GM20000 (cell line): ENCODE results near the gene ARHGEF39.
A peak's percentile ranks its signal among the peaks of the same experiment; 100 is the strongest.
"Not testable (repeated sequence)": the region's sequence is repeated elsewhere in the genome, so short reads cannot be mapped to it uniquely, and the experiment has no call there.

Source experiments
- DNase-seq: peaks from one replicate; pipeline ENCODE4 v3.0.0; 2012; ENCODE audit warnings: low spot score
- TF ChIP-seq, protein P1 (sequence below): IDR thresholded peaks from 2 replicates; pipeline ENCODE4 v1.5.1; 2012; ENCODE audit warnings: mild to moderate bottlenecking, control low read depth; ENCODE audit errors: extremely low read depth, missing control alignments

The ARHGEF39 gene

DNA sequence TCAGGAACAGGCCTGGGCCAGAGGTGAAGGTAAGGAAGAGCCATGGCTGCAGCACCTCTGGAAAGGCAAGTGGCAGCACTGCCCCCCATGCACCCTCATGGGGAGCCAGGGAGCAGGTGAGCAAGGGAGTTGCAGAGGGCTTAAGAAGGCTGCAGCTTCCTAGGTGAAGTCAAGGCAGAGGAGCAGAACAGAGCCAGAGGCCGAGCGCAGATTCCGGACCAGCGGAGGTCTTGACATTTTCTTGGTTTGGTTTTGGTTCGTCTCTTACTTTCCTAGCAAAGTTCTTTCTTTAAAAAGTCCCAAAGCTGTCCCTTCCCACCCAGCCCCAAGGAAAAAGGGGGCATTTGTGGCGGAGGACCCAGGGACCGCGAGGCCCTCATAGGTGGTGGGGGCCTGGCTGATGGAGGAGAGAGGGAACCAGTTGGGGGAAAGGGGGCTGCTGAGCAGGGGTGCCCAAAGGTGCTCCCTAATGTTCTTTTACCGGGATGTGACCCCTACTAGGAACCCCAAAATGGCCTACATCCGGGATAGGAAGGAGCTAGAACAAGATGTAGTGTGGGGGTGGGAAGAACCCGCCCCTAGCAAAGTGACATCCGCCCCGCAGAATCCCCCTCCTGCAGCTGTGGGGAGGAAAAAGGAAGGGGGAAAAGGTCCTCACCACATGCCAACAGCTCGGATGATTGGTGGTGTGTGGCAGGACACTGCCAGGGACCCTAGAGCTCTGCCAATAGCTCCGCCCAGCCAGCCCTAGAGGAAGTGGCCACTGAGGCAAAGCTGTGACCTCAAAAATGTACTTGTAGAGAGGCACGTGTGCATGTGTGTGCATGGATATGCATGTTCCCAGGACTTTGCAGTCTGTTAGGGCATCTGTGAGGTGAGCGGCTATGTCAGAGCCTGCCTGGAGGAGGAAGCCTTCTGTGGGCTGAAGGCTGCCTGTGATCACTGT lies 45.9 kb downstream of the ARHGEF39 start:
- DNase-seq = peak; percentile 72
- TF ChIP-seq, protein P1, sequence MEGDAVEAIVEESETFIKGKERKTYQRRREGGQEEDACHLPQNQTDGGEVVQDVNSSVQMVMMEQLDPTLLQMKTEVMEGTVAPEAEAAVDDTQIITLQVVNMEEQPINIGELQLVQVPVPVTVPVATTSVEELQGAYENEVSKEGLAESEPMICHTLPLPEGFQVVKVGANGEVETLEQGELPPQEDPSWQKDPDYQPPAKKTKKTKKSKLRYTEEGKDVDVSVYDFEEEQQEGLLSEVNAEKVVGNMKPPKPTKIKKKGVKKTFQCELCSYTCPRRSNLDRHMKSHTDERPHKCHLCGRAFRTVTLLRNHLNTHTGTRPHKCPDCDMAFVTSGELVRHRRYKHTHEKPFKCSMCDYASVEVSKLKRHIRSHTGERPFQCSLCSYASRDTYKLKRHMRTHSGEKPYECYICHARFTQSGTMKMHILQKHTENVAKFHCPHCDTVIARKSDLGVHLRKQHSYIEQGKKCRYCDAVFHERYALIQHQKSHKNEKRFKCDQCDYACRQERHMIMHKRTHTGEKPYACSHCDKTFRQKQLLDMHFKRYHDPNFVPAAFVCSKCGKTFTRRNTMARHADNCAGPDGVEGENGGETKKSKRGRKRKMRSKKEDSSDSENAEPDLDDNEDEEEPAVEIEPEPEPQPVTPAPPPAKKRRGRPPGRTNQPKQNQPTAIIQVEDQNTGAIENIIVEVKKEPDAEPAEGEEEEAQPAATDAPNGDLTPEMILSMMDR = no peak

DNA sequence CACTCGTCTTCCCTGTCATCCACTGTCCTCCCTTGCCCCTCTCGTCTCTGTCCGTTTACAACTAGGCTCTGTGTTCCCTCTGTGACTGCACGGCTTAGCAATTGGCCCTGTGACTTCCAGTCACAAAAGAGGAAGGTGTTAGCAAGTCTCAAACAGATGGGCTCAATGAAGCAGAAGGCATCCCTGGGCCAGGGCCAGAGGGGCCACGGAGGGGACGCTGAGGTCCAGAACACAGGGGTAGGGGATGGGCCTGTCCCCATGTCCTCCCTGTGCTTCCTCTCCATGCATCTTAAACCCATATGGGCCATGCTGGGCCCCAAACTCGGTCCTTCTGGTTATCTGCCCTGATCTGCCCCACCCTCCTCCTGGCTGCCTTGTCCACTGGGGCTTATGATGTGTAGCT lies 46.7 kb downstream of the ARHGEF39 start, which contains the start of gene CD72:
CD72 (minus strand) TSS at position 89 of the 403 bp plus-strand sequence. CDS start 110 bp downstream, outside the sequence.
- TF ChIP-seq, protein P1 = no peak
- peak; percentile 59 for DNase-seq

DNA sequence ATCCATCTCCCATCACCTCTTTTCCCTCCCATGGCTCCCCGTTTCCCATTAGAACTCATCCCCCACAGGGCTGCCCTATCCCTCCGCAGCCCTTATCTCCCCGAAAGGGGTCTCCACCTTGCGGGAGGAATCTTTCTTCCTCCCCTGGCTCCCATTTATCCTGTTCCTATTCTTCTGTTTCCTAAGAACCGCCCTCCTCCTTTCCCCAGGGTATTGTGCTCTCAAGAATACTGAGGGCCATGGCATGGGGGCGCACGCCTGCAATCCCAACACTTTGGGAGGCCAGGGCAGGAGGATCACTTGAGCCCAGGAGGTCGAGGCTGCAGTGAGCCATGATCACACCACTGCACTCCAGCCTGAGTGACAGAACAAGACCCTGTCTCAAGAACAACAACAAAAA lies 47.4 kb downstream of the ARHGEF39 start:
- TF ChIP-seq, protein P1 = no peak
- DNase-seq = no peak

DNA sequence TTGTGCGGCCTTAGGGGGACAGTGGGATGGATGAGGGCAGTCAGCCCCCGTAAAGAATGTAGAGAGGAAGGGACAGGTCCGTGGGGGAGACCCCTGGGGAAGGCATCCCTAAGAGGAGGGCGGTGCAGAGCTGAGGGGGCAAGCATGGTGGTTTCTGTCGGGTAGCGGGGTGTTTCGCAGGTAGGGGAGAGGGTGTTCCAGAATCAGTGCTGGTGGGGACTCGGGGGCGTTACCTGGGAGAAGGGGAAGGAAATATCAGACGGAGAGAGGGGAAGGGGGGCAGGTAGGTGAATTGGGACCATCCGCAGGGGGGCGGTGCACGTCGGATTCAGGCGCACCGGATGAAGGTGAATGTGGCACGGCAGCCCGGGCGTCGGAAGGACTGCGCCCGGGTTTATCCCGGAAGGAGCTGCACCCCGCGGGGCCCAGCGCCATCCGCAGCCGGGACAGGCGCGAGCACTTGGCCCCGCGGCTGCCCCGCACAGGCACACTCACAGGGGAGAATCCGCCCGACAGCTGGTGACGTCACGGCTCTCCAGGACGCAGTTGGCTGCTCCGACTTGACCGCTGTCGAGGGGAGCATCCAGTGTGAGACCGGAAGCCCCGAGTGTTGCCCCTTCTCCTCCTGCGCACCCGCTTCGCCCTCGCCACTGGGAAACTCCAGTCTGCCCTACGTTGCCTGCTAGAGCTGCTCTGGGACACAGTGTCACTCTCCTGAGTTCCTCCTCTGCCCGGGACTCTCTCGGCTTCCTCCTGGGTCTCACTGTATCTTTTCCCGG lies 48.1 kb downstream of the ARHGEF39 start:
- peak; percentile 84 for DNase-seq
- TF ChIP-seq, protein P1 = no peak

DNA sequence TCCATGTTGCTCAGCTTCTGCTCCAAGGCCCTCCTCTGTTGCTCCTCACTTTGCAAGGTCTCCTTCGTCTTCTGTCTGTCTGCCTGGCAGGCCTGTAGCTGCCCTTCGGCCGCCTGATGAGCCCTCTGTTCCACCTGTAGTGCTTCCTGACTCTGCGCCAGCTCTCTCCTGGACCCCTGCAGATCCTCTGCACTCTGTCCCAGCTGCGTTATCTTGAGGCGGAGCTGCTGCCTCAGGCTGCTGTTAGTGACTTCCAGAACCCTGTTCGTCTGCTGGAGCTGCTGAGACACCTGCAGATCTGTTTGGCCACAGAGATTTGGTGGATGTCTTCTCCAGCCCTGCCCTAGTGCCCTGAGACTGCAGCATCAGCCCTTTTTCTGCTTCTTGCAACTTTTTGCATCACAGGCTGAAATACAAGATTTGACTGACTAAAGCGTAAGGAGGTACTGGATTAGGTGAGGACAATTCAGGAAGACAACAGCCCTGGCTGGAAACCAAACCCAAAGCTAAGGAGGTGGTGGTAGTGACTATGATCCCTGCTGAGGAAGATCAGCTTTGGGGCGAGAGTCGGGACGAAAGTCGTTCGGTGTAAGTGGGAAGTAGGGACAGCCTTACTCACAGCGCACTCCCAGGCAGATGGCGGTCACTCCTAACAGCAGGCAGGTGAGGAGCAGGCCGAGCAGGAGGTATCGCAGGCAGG lies 48.9 kb downstream of the ARHGEF39 start:
- DNase-seq = no peak
- TF ChIP-seq, protein P1 = no peak

DNA sequence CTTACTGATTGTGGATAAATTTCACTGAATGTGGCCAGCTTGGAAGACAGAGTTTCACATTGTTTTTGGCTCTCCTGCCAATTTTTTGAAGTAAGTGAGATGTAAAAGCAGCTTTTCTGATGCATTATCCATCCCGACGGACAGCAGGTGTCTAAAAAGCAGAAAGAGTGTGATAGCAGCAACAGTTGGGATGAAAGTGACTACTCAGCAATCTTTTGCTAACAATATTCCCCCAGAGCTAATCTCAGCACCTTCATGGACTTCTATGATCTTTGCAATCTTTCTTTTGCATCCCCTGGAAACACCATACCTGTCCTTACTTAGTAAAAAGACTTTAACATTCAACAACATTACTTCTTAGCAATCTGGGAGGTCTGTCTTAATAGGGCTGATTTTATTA lies 52.2 kb downstream of the ARHGEF39 start:
- TF ChIP-seq, protein P1 = no peak
- DNase-seq = no peak

DNA sequence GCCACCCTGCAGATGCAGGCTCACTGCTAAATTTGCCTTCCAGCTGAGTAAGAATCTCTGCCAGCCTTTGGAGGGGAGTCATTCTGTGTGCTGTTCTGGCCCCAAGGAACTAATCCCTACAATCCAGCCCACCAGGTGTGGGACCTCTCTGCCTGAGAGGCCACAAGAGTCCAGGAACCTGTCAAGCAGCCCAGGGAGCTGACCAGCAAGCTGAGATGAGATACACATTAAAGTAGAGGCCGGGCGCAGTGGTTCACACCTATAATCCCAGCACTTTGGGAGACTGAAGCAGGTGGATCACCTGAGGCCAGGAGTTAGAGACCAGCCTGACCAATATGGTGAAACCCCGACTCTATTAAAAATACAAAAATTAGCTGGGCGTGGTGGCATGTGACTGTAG lies 52.9 kb downstream of the ARHGEF39 start:
- DNase-seq = not testable (repeated sequence)
